ENCODE results near the gene LAP3.

The LAP3 gene

DNA sequence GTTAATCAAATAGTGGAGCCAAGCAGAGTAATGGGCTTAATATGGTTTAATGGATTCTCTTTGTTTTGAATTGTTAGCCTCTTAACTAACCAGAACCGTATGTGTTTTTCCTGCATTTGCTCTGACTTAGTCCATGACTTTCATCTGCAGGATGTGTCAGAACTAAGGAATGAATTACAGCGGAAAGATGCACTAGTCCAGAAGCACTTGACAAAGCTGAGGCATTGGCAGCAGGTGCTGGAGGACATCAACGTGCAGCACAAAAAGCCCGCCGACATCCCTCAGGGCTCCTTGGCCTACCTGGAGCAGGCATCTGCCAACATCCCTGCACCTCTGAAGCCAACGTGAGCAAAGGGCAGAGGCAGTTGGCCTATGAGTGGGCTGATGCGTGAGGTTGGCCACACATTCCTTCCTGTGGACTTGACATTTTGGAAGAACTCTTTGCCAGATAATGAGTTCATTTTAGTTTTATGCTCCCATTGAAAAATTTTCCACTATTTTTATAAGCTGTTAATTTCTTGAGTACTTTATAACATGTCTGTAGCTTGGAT, 46.5 kb downstream of the LAP3 start:
- DNase-seq, result no peak

GRCh38 chr4:17624821-17625220, 47.8 kb downstream of the LAP3 start:
- no peak for DNase-seq

- no peak for DNase-seq
Measured at GRCh38 chr4:17630228-17630627, 53.2 kb downstream of the LAP3 start.

- DNase-seq, result no peak
Measured at GRCh38 chr4:17633600-17633999, 56.6 kb downstream of the LAP3 start.

- no peak for DNase-seq
Measured at GRCh38 chr4:17635056-17635455, 58.1 kb downstream of the LAP3 start.

DNA sequence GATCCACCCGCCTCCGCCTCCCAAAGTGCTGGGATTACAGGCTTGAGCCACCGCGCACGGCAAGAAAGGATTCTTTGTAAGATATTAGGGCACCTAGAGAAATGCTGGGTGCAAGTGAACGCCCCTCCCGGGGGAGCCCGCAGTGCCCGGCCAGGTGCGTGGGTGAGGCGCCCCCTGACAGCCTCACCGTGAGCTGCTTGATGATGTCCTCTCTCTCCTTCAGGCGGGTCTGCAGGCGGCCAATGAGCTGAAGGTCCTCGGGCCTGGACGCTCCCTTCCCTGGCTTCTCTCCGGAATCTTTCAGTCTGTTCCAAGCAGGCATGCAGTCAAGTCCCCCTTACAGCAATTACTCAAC, 59.3 kb downstream of the LAP3 start:
- DNase-seq, result no peak

DNA sequence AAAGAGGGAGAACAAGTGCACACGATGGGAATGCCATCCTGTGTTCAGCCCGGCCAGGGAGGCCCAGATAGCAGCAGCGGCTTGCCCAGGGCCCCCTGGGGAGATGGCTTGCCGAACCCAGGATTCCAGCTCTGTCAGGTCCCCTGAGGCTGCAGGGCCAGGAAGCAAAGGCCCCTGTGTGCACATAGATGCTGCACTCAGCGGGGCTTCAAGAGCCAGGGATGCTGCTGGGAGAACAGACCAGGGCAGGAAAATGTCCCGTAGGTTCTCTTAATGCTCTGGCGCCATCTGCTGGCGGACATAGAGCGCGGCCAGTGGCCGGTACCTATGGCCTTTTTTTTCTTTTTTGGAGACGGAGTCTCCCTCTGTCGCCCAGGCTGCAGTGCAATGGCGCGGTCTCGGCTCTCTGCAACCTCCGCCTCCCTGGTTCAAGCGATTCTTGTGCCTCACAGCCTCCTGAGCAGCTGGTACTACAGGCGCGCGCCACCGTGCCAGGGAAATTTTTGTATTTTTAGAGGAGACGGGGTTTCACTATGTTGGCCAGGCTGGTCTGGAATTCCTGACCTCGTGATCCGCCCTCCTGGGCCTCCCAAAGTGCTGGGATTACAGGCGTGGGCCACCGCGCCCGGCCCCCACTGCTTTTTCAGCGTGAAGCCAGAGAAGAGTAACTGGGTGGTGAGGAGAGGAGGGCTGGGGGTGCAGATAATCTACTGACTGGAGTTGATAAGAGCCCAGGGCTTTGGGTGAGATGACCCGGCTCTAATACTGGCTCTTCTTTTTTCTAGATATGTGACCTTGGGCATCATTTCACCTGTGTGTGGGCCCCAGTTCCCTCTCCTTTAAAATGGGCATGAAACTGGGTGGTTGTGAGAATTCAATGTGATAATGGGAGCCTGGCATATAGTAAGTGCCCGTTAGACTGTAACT, 60.0 kb downstream of the LAP3 start:
- peak; percentile 65 for DNase-seq

DNA sequence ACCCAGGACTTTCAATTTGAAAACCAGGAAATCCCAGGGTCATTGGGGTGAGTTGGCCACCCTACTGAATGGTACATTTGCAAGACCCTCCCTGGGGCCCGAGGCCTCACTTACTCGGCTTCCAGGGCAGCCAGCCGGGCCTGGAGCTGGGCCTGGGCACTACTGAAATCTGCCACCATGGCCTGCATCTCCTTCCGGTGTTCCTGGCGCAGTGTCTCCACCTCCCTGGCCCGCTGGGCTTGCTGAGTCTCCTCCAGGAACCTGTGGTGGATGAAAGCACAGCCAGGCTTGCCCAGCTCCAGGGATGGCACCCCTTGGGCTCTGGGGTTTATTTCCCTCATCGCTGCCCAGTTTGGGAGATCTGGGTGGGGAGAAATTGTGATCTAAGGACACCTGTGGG, 62.1 kb downstream of the LAP3 start:
- DNase-seq, result no peak

DNA sequence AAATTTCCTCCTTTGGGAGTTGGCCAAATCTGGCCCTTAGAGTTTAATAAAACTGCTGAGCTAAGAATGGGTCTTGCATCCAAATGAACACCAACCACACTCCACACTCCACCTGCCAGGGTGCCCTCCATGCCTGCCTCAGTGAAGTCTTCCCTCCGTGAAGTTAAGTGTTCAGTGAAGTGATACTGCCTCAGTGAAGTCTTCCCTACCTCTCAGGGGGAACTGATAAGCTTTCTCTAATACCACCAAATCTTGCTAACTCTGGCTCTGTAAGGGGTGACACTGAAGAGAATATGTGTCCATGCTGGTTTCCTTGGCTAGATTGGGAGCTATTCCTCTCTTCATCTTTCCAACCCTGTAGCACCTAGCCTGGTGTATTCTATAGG, 65.4 kb downstream of the LAP3 start:
- no peak for DNase-seq

- DNase-seq, result no peak
Measured at GRCh38 chr4:17646693-17647092, 69.7 kb downstream of the LAP3 start.

DNA sequence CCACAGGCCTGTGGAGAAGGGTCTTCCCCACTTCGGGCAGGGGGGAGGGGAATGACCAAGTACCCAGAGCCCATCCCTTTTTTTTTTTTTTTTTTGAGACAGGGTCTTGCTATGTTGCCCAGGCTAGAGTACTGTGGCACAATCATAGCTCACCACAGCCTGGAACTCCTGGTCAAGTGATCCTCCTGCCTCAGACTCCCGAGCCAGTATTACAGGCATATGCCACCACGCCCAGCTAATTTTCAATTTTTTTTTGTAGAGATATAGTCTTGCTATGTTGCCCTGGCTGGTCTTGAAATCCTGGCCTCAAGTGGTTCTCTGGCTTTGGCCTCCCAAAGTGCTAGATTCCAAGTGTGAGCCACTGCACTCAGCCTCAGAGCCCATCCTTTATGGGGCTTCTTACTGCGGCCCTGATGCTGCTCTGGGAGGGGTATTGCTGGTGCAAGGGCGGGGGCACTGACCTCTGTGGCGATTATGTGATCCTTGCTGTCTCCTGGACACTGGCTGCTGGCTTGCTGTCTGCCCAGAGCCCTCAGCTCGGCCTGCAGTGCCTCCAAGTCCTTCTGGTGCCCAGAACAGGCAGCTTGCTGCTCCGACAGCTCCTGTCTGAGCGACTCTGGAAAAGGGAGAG, 70.3 kb downstream of the LAP3 start:
- no peak for DNase-seq

DNA sequence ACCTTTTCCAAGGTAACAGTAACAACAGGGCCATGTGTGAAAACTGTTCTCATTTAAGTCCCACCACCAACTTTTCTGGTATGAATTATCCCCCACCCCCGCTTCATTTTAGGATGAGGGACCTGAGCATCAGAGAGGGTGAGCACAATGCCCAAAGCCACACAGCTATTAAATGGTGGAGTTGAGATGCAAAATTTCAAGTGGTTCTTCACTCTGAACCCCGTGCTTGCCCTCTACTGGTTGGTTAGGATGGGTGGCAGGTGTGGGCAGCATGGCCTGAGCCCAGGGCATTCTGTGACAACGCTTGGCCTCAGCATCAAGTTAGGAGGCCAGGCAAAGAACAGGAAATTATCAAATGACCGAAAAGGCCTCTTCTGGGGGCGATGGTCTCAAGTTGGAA, 70.9 kb downstream of the LAP3 start:
- no peak for DNase-seq

- no peak for DNase-seq
Measured at GRCh38 chr4:17650406-17650805, 73.4 kb downstream of the LAP3 start.

DNA sequence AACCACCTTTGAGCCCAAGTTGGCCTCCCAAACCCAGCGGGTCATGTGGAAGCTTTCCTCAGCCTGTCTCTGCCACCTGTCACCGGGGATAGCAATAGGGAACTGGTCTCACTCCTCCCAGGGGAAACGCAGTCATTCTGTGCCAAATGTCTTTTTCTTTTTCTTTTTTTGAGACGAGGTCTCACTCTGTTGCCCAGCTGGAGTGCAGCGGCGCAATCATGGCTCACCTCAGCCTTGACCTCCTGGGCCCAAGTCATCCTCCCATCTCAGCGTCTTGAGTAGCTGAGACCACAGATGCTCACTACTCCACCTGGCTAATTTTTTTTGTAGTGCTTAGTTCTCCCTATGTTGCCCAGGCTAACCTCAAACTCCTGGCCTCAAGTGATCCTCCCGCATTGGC, 77.7 kb downstream of the LAP3 start:
- DNase-seq, result no peak

DNA sequence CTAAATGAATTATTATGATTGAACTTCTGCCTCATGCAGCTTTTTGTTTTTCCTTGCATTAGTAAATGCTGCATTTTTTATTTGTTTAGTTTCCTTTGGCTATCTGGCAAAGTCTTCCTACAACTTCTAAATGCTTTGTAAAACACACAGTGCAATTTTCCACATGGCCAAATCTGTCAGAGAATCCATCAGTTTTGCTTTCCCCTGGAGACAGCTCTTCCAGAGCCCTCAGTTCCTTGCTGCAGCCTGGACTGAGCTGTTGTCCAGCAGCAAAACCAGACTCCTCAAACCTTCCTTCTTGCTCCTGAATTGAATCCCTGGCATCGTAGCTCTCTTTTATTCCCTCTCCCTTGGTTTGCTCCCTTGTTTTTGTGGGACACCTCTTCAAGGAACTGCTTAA, 80.1 kb downstream of the LAP3 start:
- no peak for DNase-seq

Measured in NCI-H1694 treated with DMSO at 0.1 percent for 48 hours (cell line).